Jurkat, Clone E6-1 (cell line): ENCODE data around the gene LAMTOR4.
"Not testable (repeated sequence)": the region's sequence is repeated elsewhere in the genome, so short reads cannot be mapped to it uniquely, and the experiment has no call there.

Experiments used
- DNase-seq: peaks from one replicate; pipeline ENCODE4 v3.0.0-alpha.2; 2011; ENCODE audit warnings: low read depth, low spot score
- H3K4me3 ChIP-seq: 2 replicates; pipeline ENCODE4 v1.5.1; 2011; ENCODE audit warnings: mild to moderate bottlenecking, low read length, control low read depth, moderate library complexity

LAMTOR4 gene

DNA sequence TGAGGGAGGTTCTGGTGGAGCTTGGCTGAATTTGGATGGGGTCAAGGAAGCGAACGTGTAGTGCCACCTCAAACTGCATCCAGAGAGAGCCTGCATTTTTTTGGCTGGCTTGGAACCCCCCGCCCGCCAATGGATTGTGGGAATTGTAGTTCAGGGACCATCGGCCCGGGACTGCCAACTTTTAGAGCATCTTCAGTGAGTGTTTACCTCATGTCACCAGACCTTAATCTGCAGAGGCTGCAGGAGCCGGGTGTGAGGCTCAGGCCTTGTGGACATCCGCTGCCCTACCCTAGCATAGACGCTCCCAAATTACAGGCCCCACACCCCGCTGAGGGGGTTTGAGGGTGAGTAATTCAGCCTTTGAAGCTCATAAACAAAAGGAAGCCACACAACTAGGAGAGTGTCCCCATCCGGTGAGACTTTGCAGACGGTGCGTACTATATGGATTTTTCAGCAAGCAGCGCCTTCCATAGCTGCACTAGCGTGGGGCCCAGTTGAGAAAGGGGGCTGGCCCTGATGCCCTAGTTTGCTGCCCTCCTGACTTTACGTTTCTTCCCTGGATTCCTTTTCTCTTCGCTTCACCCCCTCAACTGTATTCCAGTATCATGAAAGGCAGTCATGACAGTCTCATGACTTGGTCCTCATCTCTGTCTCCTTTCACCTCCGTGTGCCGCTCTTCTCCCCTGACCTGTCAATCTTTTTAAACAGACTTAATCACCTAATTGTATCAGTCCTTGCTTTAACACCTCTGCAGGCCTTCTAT is 28.6 kb upstream of the LAMTOR4 start:
- H3K4me3 ChIP-seq: peak overlapping the region; percentile 80
- peak; percentile 58 for DNase-seq

DNA sequence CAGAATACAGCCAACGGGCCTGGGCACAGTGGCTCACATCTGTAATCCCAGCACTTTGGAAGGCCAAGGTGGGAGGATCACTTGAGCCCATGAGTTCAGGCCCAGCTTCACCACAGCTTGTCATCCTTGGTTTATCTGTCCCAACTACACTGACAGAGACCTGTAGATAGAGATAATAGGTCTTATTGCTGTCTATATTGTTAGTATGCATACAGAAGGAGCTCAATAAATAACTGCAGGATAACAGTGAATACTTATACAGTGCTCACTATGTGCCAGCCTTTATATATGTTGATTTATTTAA is 28.0 kb upstream of the LAMTOR4 start:
- DNase-seq: no peak
- peak overlapping the region; percentile 80 for H3K4me3 ChIP-seq

DNA sequence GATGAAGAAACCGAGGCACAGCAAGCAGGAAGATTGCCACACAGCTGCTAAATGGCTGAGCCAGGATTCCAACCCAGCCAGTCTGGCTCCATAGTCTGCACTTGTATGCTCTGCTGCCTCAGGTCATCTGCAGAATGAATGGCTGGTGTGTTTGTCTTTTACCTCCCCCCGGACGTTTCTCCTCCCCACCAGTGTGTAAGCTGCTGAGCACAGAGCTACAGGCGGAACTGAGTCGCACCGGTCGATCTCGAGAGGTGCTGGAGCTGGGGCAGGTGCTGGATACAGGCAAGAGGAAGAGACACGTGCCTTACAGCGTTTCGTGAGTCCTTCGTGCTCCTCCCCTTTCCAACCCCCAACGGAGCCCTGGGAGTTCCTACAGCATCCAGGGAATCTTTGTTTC is 26.7 kb upstream of the LAMTOR4 start:
- no peak overlapping the region for H3K4me3 ChIP-seq
- no peak for DNase-seq

DNA sequence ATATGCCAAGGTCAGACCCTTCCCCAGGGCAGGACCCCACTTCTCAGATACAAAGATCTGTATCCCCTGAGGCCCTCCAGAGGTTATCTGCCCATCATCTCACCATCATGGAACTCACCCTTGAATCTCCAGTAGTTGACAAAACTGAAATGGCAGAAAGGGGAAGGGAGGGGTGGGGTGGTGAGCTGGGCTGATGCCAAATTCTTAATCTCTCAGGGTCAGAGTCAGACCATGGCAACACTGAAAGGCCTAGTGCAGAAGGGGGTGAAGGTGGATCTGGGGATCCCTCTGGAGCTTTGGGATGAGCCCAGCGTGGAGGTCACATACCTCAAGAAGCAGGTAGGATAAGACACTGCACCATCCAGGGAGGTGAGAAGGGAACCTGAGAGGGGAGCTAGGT is 26.1 kb upstream of the LAMTOR4 start:
- H3K4me3 ChIP-seq: no peak overlapping the region
- DNase-seq: no peak

DNA sequence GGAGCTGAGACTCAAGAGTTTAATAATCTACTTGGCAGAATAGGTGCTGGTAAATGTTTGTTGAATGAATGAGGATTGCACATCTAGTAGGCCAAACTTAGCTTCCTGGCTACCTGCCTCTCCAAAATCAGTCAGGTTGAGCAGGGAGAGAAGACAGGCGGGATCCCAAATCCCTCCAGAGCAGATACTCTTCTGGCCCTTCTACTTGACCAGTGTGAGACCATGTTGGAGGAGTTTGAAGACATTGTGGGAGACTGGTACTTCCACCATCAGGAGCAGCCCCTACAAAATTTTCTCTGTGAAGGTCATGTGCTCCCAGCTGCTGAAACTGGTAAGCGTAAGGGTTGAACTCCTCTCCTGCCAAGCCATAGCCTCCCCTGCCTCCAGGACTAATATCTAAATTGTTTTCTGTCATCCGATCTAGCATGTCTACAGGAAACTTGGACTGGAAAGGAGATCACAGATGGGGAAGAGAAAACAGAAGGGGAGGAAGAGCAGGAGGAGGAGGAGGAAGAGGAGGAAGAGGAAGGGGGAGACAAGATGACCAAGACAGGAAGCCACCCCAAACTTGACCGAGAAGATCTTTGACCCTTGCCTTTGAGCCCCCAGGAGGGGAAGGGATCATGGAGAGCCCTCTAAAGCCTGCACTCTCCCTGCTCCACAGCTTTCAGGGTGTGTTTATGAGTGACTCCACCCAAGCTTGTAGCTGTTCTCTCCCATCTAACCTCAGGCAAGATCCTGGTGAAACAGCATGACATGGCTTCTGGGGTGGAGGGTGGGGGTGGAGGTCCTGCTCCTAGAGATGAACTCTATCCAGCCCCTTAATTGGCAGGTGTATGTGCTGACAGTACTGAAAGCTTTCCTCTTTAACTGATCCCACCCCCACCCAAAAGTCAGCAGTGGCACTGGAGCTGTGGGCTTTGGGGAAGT is 24.2 kb upstream of the LAMTOR4 start:
- no peak for DNase-seq
- no peak overlapping the region for H3K4me3 ChIP-seq

DNA sequence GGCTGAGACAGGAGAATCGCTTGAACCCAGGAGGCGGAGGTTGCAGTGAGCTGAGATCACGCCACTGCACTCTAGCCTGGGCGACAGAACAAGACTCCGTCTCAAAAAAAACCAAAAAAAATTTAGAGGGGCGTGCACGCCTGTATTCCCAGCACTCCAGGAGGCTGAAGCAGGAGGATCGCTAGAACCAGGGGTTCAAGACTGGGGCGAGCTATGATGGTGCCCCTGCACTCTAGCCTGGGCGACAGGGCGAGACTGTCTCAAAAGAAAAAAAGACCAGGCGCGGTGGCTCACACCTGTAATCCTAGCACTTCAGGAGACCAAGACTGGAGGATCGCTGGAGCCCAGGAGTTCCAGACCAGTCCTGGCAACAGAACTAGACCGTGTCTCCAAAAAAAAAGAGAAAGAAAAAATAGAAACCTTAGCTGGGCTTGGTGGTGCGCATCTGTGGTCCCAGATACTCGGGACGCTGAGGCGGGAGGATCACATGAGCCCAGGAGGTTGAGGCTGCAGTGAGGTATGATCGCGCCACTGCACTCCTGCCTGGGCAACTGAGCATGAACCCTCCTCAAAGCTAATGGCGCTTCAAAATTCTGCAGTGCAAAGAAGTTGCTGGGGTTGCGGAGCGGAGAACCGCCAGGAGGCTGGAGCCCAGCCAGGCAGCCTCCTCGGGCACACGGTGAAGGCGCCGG is 22.3 kb upstream of the LAMTOR4 start:
- peak overlapping the region; percentile 92 for H3K4me3 ChIP-seq
- DNase-seq: no peak

DNA sequence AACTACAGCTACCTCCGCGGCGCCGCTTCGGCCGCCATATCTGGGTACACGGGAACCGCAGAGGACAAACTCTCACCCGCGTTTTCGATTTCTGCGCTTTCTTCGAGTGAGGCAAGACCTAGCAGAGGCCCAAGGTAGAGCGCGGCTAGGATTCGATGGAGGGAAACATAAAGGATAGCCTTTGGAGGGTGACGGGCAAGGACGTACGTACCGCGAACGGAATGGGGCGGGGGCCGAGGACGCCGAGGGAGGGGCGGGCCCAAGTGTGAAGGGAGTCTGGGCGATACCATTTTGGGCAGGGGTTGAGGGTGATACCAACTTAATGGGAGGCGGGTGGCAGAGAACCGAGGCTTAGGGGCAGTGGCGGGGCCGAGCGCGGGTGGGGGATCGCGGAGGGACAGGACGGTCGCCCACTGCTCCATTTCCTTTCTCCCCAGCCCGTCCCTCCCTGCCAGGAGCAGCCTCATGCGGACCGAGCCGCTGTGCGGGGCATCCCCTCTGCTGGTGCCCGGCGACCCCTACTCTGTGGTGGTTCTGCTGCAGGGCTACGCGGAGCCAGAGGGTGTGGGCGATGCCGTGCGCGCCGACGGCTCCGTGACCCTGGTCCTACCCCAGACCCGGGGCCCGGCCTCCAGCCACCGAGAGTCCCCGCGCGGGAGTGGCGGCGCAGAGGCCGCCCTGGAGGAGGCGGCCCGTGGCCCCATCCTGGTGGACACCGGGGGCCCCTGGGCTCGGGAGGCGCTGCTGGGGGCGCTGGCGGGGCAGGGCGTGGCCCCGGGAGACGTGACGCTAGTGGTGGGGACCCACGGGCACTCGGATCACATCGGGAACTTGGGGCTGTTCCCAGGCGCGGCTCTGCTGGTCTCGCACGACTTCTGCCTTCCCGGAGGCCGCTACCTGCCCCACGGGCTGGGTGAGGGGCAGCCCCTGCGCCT is 21.5 kb upstream of the LAMTOR4 start, which contains the start of gene MBLAC1:
Gene MBLAC1 (plus strand): TSS at position 37 of the 935 bp plus-strand sequence. CDS start 429 bp downstream, at position 466.
- peak; percentile 93 for DNase-seq
- H3K4me3 ChIP-seq: peak within 1 kb of the TSS; percentile 92

DNA sequence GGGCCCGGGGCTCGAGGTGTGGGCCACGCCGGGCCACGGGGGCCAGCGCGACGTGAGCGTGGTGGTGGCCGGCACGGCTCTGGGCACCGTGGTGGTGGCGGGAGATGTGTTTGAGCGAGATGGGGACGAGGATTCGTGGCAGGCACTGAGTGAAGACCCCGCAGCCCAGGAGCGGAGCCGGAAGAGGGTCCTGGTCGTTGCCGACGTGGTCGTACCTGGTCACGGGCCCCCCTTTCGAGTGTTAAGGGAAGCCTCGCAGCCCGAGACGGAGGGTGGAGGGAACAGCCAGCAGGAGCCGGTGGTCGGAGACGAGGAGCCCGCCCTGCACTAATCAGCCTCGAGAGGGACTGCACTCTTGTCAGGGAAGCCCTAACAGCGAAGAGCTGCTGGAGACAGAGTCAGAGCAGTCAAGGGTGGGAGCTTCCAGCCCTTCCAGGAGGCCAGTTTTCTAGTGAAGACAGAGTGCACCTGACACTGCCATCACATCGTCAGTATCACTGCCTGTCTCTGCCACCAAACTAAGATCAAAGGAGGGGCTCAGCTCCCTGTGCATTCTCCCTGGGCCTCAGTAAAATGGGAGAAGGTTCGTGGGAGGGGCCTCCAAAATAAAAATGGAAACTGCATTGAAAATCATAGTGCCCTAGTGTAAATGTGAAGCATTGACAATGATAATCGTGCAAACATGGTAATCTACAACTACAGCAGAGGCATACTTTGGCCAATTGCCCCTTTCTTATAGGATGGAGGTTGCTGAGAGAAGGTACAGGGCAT is 20.7 kb upstream of the LAMTOR4 start:
- H3K4me3 ChIP-seq: peak overlapping the region; percentile 92
- no peak for DNase-seq

DNA sequence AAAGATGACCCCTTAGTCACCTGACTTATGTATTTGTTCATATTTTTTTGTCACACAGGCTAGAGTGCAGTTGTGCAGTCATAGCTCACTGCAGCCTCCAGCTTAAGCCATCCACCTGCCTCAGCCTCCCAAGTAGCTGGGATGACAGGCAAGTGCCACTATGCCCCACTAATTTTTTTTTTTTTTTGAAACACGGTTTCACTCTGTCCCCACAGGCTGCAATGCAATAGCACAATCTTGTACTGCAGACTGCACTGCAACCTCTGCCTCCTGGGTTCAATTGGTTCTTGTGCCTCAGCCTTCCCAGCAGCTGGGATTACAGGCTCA is 20.1 kb upstream of the LAMTOR4 start:
- no peak for DNase-seq
- H3K4me3 ChIP-seq: no peak overlapping the region

DNA sequence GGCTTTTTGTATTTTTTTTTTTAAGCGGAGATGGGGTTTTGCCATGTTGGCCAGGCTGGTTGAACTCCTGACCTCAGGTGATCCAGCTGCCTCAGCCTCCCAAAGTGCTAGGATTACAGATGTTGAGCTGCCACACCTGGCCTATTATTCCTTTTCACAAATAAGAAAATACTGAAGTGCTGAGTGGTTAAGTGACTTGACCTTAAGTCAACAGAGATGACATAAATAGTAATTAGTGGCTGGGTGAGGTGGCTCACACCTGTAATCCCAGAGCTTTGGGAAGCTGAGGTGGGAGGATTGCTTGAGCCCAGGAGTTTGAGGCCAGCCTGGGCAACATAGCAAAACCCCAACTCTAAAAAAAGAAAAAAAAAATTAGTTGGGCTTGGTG is 18.5 kb upstream of the LAMTOR4 start:
- H3K4me3 ChIP-seq, DNase-seq: not testable (repeated sequence)

DNA sequence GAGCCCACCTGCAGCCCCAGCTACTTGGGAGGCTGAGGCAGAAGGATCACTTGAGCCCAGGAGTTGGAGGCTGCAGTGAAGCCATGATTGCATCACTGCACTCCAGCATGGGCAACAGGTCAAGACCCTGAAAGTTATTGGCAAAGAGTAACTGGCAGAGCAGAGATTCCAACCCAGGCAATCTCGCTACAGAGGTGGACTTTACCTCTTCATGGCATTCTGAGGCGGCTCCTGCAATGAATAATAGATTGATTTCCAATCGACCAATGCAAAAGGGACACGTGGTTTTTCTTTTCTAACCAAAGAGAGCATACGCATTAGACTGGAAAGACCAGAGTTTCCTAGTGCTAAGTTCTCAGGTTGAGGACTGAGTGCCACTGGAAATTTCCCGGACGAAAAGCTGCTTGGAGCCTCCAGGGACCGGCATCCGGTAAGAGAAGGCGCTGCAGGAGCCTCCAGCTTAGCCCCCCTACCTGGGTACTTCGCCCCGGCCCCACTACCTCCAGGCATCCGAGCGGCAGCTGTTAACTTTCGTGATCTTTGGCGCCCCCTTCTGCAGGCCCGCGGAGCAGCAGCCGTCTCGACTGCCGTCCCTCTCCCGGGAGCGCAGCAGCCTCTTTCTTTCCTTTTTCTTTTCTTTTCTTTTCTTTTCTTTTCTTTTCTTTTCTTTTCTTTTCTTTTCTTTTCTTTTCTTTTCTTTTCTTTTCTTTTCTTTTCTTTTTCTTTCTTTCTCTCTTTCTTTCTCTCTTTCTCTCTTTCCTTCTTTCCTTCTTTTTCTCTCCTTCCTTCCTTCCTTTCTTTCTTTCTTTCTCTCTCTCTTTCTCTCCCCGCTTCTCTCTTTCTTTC is 17.9 kb upstream of the LAMTOR4 start:
- DNase-seq: peak; percentile 44
- peak overlapping the region; percentile 27 for H3K4me3 ChIP-seq

DNA sequence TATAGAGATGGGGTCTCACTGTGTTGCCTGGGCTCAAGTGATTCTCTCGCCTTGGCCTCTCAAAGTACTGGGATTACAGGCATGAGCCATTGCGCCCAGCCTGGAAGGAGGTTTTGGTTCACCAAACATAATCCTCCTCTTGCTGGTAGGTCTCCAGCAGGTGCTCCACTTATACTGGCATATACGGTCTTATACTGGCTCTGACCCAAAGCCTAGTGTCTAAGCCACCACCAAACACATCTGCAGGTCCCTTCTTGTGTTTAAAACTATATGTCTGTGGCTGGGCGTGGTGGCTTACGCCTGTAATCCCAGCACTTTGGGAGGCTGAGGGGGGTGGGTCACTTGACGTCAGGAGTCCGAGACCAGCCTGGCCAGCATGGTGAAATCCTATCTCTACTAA is 16.6 kb upstream of the LAMTOR4 start:
- DNase-seq: no peak
- H3K4me3 ChIP-seq: no peak overlapping the region

DNA sequence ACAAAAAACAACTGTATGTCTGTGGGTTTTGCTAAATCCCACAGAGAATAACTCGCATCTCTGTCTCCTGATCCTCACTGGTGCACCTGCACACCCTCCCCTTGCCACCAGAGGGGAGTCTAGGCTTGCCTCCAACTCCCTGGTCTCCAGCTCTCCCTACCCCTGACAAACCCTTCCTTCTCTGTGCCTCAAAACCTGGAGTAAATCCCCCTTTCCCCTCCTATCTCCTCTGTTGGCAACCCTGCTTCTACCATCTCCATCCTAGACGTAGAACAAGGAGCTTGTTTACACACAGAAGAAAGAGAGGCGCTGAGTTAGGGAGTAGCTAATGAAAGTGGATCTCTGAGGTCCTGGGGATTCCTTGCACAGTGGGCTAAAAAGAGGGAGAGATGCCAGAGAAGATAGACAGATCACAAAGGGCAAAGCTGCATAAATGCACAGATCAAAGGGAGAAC is 16.0 kb upstream of the LAMTOR4 start:
- no peak overlapping the region for H3K4me3 ChIP-seq
- peak; percentile 64 for DNase-seq

DNA sequence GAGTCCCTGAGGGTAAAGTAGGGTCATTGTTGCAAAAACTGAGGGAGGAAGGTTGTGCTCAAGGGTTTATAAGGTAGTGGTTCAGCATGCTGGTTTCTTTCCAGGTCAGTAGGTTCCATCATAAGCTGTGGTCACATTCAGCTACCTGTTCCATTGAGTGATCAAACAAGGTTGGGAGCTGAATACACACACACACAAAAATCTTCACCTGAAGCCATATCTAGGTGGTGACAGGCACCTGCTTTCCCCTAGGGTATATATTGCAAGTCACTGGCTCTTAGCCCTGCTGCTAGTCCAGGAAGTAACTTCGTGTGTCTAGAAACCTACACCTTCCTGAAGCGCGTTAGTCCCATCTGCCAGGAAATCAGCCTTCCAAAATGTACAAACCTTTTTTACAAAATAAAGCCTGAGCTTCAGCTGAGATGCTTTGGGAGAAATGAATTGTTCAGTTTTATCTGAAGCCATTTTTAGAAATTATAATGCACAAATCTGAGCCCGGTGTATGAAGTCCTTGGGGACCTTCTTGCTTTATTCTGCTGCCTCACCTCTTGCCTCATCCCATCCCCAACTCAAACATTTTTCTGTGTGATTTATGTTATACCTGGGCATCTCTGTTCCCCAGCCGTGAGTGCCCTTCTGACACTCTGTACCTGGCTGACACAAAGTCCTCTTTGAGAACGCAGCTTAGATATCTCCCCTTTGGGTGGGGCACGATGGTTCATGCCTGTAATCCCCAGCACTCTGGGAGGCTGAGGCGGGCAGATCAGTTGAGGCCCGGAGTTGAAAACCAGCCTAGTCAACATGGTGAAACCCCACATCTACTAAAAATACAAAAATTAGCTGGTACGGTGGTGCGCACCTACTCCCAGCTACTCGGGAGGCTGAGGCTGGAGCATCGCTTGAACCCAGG is 10.6 kb upstream of the LAMTOR4 start:
- DNase-seq: no peak
- no peak overlapping the region for H3K4me3 ChIP-seq

DNA sequence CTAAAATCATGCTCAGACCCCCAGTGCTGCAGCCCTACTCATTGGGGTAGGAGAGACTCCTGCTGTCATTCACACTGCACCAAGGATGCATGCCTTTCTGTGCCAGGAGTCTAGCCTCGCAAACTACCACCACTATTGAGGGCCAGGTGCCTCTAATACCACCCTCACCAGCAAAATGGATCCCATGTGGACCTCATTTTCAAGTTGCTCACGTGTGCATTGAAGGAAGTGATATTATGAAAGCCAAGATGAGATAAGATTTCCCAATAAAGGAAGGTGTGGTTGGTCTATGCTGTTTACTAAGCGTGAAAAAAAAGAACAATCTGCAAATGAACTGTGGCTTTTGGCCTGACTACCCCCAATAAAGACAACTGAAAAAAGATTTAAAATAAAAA is 7.2 kb upstream of the LAMTOR4 start:
- no peak for DNase-seq
- no peak overlapping the region for H3K4me3 ChIP-seq

DNA sequence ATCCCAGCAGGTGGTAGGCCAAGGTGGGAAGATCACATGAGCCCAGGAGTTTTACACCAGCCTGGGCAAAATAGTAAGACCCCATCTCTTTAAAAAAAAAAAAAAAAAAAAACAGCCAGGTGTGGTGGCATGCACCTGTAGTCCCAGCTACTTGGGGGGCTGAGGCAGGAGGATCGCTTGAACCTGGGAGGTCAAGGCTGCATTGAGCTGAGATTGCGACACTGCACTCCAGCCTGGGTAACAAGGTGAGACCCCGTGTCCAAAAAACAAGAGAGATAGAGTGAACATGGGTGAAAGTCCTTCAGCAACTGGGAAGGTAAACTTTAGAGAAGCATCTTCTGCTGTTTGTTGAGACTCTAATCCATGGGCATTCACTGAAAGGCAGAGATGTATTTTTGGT is 6.3 kb upstream of the LAMTOR4 start:
- no peak for DNase-seq
- no peak overlapping the region for H3K4me3 ChIP-seq
